Measurements from ENCODE around the gene NETO2. TPM values are rescaled to one million over a fixed set of nuclear protein-coding genes. Genes with fewer than 3 reads are reported as not detected.

NETO2 gene
- total and polyA plus RNA-seq, 8 donors, result 9.7 to 49.9 (median 43.0) TPM

DNA sequence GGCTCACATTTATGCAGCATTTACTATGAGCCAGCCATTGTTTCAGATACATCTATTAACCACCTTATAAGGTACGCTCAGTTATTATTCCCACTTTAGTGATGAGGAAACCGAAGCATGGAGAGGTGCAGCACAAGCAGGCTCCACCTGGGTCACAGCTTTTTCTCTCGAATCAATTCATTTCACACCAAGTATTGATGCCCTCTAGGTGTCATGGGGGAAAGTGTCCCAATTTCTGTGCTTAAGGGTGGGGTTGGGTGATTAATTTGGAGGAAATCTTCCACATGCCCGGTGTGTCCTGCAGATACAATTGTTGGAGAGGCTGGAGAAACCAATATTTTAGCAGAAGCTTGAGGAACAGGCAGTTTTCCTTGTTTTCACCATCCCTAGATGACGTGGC is 107.5 kb downstream of the NETO2 start:
- DNase-seq (no peak), ATAC-seq (no peak)
- no peak overlapping the region for H3K4me3 ChIP-seq
- H3K27me3 ChIP-seq, result peaks cover 0 to 14% of the 10 kb centered on the region in 2 donors
- H3K27ac ChIP-seq, result no peak overlapping the region
- intact Hi-C loops (cut with DNase I), result no loop called here
- H3K9me3 ChIP-seq, result no peaks in the 10 kb centered on the region
- no peaks in the 10 kb centered on the region for H3K36me3 ChIP-seq
- H3K4me1 ChIP-seq, result peaks cover 0 to 7% of the 10 kb centered on the region in 2 donors
- no peak for TF ChIP-seq CTCF (IDR thresholded peaks at IDR 0.05)

GRCh38 chr16:47035436-47035835 is 108.3 kb downstream of the NETO2 start:
- no peak for TF ChIP-seq CTCF (IDR thresholded peaks at IDR 0.05)
- ATAC-seq (no peak), DNase-seq (no peak)
- no peaks in the 10 kb centered on the region for H3K36me3 ChIP-seq
- H3K4me3 ChIP-seq, result no peak overlapping the region
- intact Hi-C loops (cut with DNase I), result no loop called here
- H3K27me3 ChIP-seq, result peaks cover 0 to 14% of the 10 kb centered on the region in 2 donors
- H3K4me1 ChIP-seq, result peaks cover 0 to 7% of the 10 kb centered on the region in 2 donors
- no peak overlapping the region for H3K27ac ChIP-seq
- no peaks in the 10 kb centered on the region for H3K9me3 ChIP-seq

- intact Hi-C loops (cut with DNase I), result no loop called here
- Histone ChIP-seq H3K9me3 (no peaks in the 10 kb centered on the region), H3K4me1 (peaks cover 0 to 7% of the 10 kb centered on the region in 2 donors), H3K27ac (no peak overlapping the region), H3K36me3 (no peaks in the 10 kb centered on the region), H3K27me3 (peaks cover 0 to 14% of the 10 kb centered on the region in 2 donors), H3K4me3 (no peak overlapping the region)
- ATAC-seq (no peak), DNase-seq (no peak)
- no peak for TF ChIP-seq CTCF (IDR thresholded peaks at IDR 0.05)
Observed at GRCh38 chr16:47034455-47034854, 109.3 kb downstream of the NETO2 start.

DNA sequence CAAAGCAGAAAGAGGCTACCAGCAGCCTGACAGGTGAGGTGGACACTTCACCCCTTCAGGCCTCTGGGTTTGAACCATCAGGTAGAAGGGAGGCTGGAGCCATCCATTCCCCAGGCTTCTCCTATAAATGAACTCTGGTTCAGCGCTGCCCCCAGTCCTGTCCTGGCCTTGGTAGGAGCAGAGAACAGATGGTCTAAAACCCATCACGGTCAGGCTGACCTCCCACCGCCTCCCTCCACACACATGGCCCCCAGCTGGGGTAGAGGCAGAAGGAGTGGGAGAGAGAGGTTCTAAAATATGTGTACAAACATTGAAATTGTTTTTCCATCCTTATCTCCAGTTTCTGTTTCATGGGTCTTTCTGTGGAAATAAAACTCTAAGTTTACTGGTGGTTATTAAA is 110.6 kb downstream of the NETO2 start:
- TF ChIP-seq CTCF (IDR thresholded peaks at IDR 0.05), result no peak
- Histone ChIP-seq H3K9me3 (no peaks in the 10 kb centered on the region), H3K27ac (no peak overlapping the region), H3K27me3 (peaks cover 0 to 14% of the 10 kb centered on the region in 2 donors), H3K4me3 (no peak overlapping the region), H3K36me3 (no peaks in the 10 kb centered on the region), H3K4me1 (peaks cover 0 to 7% of the 10 kb centered on the region in 2 donors)
- DNase-seq, result no peak
- intact Hi-C loops (cut with DNase I), result no loop called here
- ATAC-seq, result no peak

- ATAC-seq, result no peak
- intact Hi-C loops (cut with DNase I), result no loop called here
Observed at GRCh38 chr16:47029724-47030123, 114.0 kb downstream of the NETO2 start.

More at GRCh38 chr16:47029724-47030123, 114.0 kb downstream of the NETO2 start:
- H3K9me3 ChIP-seq, result no peaks in the 10 kb centered on the region
- no peak overlapping the region for H3K27ac ChIP-seq
- H3K4me1 ChIP-seq, result no peaks in the 10 kb centered on the region
- no peaks in the 10 kb centered on the region for H3K36me3 ChIP-seq
- no peak for TF ChIP-seq CTCF (IDR thresholded peaks at IDR 0.05)
- DNase-seq, result no peak
- no peaks in the 10 kb centered on the region for H3K27me3 ChIP-seq
- no peak overlapping the region for H3K4me3 ChIP-seq
